SK-N-SH (cell line): ENCODE data around the gene THSD4. TPM values are rescaled to one million over a fixed set of nuclear protein-coding genes. Genes with fewer than 3 reads are reported as not detected.
"Not testable (repeated sequence)": the region's sequence is repeated elsewhere in the genome, so short reads cannot be mapped to it uniquely, and the experiment has no call there.

Experiments
- CTCF ChIA-PET: fragments of 300-600, 350-600 bp; formaldehyde crosslinking; extraction: SDS; loops from one replicate; lab custom pipeline; 2021; lab: Yijun Ruan, JAX
- POLR2A ChIA-PET: fragments of 350-600 bp; sonication (Branson Sonifier 250); formaldehyde crosslinking; extraction: SDS; loops from one replicate; lab custom pipeline; 2020; ENCODE audit warnings: antibody characterized with exemption, inconsistent platforms; lab: Yijun Ruan, JAX
- DNase-seq: peaks from one replicate; pipeline ENCODE4 v3.0.0; 2012
- H2AFZ ChIP-seq: fragments of 200-600 bp; sonication (generic); 2 replicates; pipeline ENCODE4 v1.8.1; 2016; ENCODE audit warnings: antibody characterized with exemption, mild to moderate bottlenecking, low read depth
- H3F3A ChIP-seq: fragments of 200-600 bp; sonication (generic); replicated peaks from 2 replicates; pipeline ENCODE3; 2016; ENCODE audit warnings: antibody characterized with exemption, mild to moderate bottlenecking; ENCODE audit not compliant: insufficient read depth
- H3K27ac ChIP-seq, 2 experiments: fragments of 200-500 bp in 1 of 2; fragments of 200-600 bp in 1 of 2; sonication (Bioruptor generic) in 1 of 2; sonication (generic), shearing (Covaris generic) in 1 of 2; 2 replicates each; pipeline versions ENCODE4 v1.5.1 to v1.6.1; 2014 to 2016; ENCODE audit warnings: low read depth in 2 of 2, inconsistent platforms in 1 of 2, low read length in 1 of 2, mild to moderate bottlenecking in 1 of 2, mixed read lengths in 1 of 2
- H3K27me3 ChIP-seq: fragments of 200-600 bp; sonication (generic), shearing (Covaris generic); 2 replicates; pipeline ENCODE4 v1.6.1; 2016; ENCODE audit warnings: mixed run types; ENCODE audit not compliant: insufficient read depth
- H3K36me3 ChIP-seq, 2 experiments: fragments of 200-500 bp in 1 of 2; fragments of 200-600 bp in 1 of 2; sonication (Bioruptor generic) in 1 of 2; sonication (generic) in 1 of 2; replicated peaks in 1 of 2; 2 replicates each; pipeline versions ENCODE3 to v1.5.1; 2014 to 2016; ENCODE audit warnings: low read length in 1 of 2, mild to moderate bottlenecking in 1 of 2; ENCODE audit not compliant: insufficient read depth in 2 of 2, control insufficient read depth in 1 of 2
- H3K4me1 ChIP-seq, 2 experiments: fragments of 200-500 bp in 1 of 2; fragments of 200-600 bp in 1 of 2; sonication (Bioruptor generic) in 1 of 2; sonication (generic), shearing (Covaris generic) in 1 of 2; 2 replicates each; pipeline versions ENCODE4 v1.5.1 to v1.6.1; 2014 to 2016; ENCODE audit warnings: low read depth in 1 of 2, low read length in 1 of 2, mixed run types in 1 of 2; ENCODE audit not compliant: insufficient read depth in 2 of 2, control insufficient read depth in 1 of 2
- H3K4me2 ChIP-seq: fragments of 200-600 bp; sonication (generic), shearing (Covaris generic); 2 replicates; pipeline ENCODE4 v1.6.1; 2017; ENCODE audit warnings: mixed run types
- H3K4me3 ChIP-seq, 2 experiments: fragments of 200-500 bp in 1 of 2; fragments of 200-600 bp in 1 of 2; sonication (Bioruptor generic) in 1 of 2; sonication (generic), shearing (Covaris generic) in 1 of 2; 2 replicates each; pipeline versions ENCODE4 v1.5.1 to v1.8.1; 2014 to 2016; ENCODE audit warnings: low read depth in 2 of 2, inconsistent platforms in 1 of 2, low read length in 1 of 2, mild to moderate bottlenecking in 1 of 2, mixed read lengths in 1 of 2, moderate library complexity in 1 of 2
- H3K79me2 ChIP-seq: fragments of 200-600 bp; sonication (generic); 2 replicates; pipeline ENCODE4 v1.8.1; 2017; ENCODE audit warnings: mild to moderate bottlenecking; ENCODE audit not compliant: insufficient read depth
- H3K9ac ChIP-seq: fragments of 200-600 bp; sonication (generic); 2 replicates; pipeline ENCODE4 v1.6.1; 2017; ENCODE audit warnings: mixed run types
- H3K9me2 ChIP-seq: fragments of 200-600 bp; sonication (generic); 2 replicates; pipeline ENCODE4 v1.6.1; 2017; ENCODE audit warnings: mixed run types
- H3K9me3 ChIP-seq: fragments of 200-600 bp; sonication (generic); 2 replicates; pipeline ENCODE4 v1.6.1; 2017; ENCODE audit warnings: mixed run types, mild to moderate bottlenecking, moderate library complexity
- H4K20me1 ChIP-seq: fragments of 200-600 bp; sonication (generic); 2 replicates; pipeline ENCODE4 v1.6.1; 2017; ENCODE audit warnings: mild to moderate bottlenecking, mixed run types; ENCODE audit not compliant: insufficient read depth
- EZH2phosphoT487 ChIP-seq: fragments of 200-600 bp; sonication (generic); IDR thresholded peaks from 2 replicates; pipeline ENCODE4 v1.6.1; 2017; ENCODE audit warnings: low read depth, mixed run types, mild to moderate bottlenecking, antibody characterized with exemption, moderate library complexity, borderline replicate concordance
- GABPA ChIP-seq: IDR thresholded peaks from 2 replicates; pipeline ENCODE4 v1.4.0; 2012; ENCODE audit warnings: low read depth, mild to moderate bottlenecking
- MAX ChIP-seq: IDR thresholded peaks from 2 replicates; pipeline ENCODE4 v1.4.0; 2012; ENCODE audit warnings: low read depth
- MXI1 ChIP-seq: IDR thresholded peaks from 2 replicates; pipeline ENCODE4 v1.6.1; 2012; ENCODE audit warnings: mild to moderate bottlenecking, low read depth, low read length, improper control_type of control experiment
- RFX5 ChIP-seq: IDR thresholded peaks from 2 replicates; pipeline ENCODE4 v1.6.1; 2012; ENCODE audit warnings: mild to moderate bottlenecking, improper control_type of control experiment, low read length
- USF1 ChIP-seq: IDR thresholded peaks from 2 replicates; pipeline ENCODE4 v1.4.0; 2012; ENCODE audit warnings: low read depth, borderline replicate concordance
- WGBS: methylation state at CpG from one replicate; pipeline ENCODE4 v1.1.6; 2017; ENCODE audit warnings: low lambda C conversion rate; 5-methylcytosine and 5-hydroxymethylcytosine counted together
- polyA plus RNA-seq, 3 experiments: library from polyadenylated mRNA; depleted of rRNA; stranded (reverse); fragments of >200 nt; gene quantifications; 2 replicates each; pipeline ENCODE4 v1.2.3, GENCODE V29; 2012
- TF ChIP-seq, protein P1 (sequence below): fragments of 200-600 bp; sonication (generic); IDR thresholded peaks from 2 replicates; pipeline ENCODE4 v1.6.1; 2017; ENCODE audit warnings: antibody characterized with exemption, mild to moderate bottlenecking, moderate library complexity

Gene THSD4
- polyA plus RNA-seq, 1 of the 3 experiments (the other 2 are of a cell fraction): 79.1 TPM

DNA sequence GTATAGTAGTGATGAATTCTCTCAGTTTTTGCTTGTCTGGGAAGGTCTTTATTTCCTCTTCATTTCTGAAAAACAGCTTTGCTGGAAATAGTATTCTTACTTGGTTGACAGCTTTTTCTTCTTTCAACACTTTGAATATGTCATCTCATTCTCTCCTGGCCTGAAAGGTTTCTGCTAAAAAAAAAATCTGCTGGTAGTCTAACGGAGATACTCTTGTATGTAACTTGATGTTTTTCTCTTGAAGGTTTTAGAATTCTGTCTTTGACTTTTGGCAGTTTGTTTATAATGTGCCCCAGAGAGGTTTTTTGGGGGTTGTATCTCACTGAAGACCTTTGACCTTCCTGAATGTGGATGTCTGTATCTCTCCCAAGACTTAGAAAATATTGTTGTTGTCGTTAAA lies 47.0 kb downstream of the THSD4 start:
- ChIA-PET CTCF (interaction anchor here (1.1 kb wide), 1 partner anchor 47 kb away, joined by 3 read pairs; the partner anchor contains the start of gene THSD4), POLR2A (no interaction called here)
- H3K4me3 ChIP-seq: no peak overlapping the region
- H3K27ac ChIP-seq: no peak overlapping the region
- H3K9ac ChIP-seq: no peak overlapping the region
- H3K79me2 ChIP-seq: peaks cover 48% of the 10 kb centered on the region
- no peaks in the 10 kb centered on the region for H3K9me2 ChIP-seq
- H3K9me3 ChIP-seq: peaks cover 11% of the 10 kb centered on the region
- no peak overlapping the region for H3K4me2 ChIP-seq
- no peaks in the 10 kb centered on the region for H4K20me1 ChIP-seq
- peaks cover 0 to 34% of the 10 kb centered on the region in 2 experiments for H3K36me3 ChIP-seq
- H3K4me1 ChIP-seq: no peaks in the 10 kb centered on the region; a peak in 1 of 4 replicates
- peaks cover 7% of the 10 kb centered on the region for H3F3A ChIP-seq
- no peak overlapping the region for H2AFZ ChIP-seq
- 96% methylated on average over 2 of the region's 2 CpGs for WGBS
- no peak for DNase-seq
- H3K27me3 ChIP-seq: no peaks in the 10 kb centered on the region
- TF ChIP-seq USF1 (no peak), MAX (no peak), RFX5 (no peak), MXI1 (no peak), GABPA (no peak), EZH2phosphoT487 (no peak)
- TF ChIP-seq, protein P1, sequence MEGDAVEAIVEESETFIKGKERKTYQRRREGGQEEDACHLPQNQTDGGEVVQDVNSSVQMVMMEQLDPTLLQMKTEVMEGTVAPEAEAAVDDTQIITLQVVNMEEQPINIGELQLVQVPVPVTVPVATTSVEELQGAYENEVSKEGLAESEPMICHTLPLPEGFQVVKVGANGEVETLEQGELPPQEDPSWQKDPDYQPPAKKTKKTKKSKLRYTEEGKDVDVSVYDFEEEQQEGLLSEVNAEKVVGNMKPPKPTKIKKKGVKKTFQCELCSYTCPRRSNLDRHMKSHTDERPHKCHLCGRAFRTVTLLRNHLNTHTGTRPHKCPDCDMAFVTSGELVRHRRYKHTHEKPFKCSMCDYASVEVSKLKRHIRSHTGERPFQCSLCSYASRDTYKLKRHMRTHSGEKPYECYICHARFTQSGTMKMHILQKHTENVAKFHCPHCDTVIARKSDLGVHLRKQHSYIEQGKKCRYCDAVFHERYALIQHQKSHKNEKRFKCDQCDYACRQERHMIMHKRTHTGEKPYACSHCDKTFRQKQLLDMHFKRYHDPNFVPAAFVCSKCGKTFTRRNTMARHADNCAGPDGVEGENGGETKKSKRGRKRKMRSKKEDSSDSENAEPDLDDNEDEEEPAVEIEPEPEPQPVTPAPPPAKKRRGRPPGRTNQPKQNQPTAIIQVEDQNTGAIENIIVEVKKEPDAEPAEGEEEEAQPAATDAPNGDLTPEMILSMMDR: no peak

GRCh38 chr15:71164606-71165005 lies 49.3 kb downstream of the THSD4 start:
- H3K4me1 ChIP-seq, H2AFZ ChIP-seq, H3K9ac ChIP-seq, H3K27ac ChIP-seq, DNase-seq, POLR2A ChIA-PET, H3K9me2 ChIP-seq, H3F3A ChIP-seq, CTCF ChIA-PET, H3K4me3 ChIP-seq, H4K20me1 ChIP-seq, H3K27me3 ChIP-seq, H3K4me2 ChIP-seq: not testable (repeated sequence)
- peaks cover 44% of the 10 kb centered on the region for H3K79me2 ChIP-seq
- H3K9me3 ChIP-seq: peaks cover 11% of the 10 kb centered on the region
- 98% methylated on average over 2 of the region's 5 CpGs for WGBS
- H3K36me3 ChIP-seq: peaks cover 0 to 51% of the 10 kb centered on the region in 2 experiments
